Measurements from ENCODE around the gene CNN3. TPM values are rescaled to one million over a fixed set of nuclear protein-coding genes. Genes with fewer than 3 reads are reported as not detected.

CNN3 gene
- total RNA-seq, 2 donors from 2014 or later: 6.3 to 11.2 TPM

DNA sequence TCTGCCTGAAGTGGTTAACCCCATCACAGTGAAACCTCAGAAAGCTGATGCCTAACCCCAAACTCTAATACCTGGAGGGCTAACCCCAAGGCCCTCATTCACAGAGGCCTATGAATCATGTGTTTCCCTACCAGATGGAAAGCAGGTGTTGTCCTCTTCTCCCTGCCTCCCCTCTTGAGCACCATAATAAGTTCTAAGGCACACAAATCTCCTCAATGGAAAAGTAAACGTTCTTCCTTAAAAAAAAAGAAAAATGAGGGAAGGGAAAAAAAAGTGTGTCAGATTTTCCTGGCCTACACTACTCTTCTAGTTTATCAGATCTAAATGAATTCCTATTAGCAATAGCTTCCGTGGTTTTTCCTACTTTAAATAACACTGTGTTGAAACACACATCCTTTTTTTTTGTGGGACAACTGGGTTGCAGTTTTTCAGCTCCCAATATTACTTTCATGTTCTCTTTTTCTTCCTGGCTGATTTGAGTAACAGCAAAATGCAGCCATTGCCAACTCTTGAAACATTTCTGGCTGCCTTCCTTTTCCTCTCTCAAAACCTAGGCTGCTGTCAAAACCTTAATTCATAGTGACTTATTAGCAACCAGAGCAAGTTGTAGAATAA, 63.5 kb downstream of the CNN3 start:
- Mint-ChIP-seq H3K9me3 (no peaks in the 10 kb centered on the region), H3K27ac (no peak overlapping the region), H3K4me1 (ENCODE audit: low read depth) (no peaks in the 10 kb centered on the region), H3K36me3 (ENCODE audit: insufficient read depth in 2 of 2) (no peaks in the 10 kb centered on the region), H3K27me3 (ENCODE audit: low read depth) (peaks cover 6% of the 10 kb centered on the region), H3K4me3 (no peak overlapping the region)
- no peak for ATAC-seq (replicated peaks in 1 of 2)
- DNase-seq: no peak

DNA sequence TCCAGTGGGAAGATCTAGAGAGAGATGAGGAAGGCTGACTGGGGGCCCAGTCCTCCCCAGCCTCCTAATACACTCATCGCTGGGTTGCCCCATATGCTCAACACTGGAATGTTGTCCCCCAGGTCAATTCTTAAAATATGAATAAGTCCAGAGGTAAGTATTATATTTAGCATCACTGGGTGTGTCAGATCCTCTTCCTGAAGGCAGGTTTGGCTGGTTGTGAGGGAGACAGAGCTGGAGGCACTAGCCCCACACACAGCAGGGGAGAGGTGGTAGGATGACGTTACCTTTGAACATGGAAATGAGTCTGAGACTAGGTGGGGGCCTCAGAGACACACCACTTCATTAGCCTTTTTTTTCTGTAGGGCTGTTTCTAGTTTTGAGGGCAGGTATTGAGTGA, 64.2 kb downstream of the CNN3 start:
- peaks cover 6% of the 10 kb centered on the region for H3K27me3 Mint-ChIP-seq (ENCODE audit: low read depth)
- no peak overlapping the region for H3K4me3 Mint-ChIP-seq
- no peaks in the 10 kb centered on the region for H3K4me1 Mint-ChIP-seq (ENCODE audit: low read depth)
- ATAC-seq (replicated peaks in 1 of 2) (no peak), DNase-seq (no peak)
- no peaks in the 10 kb centered on the region for H3K36me3 Mint-ChIP-seq (ENCODE audit: insufficient read depth in 2 of 2)
- H3K9me3 Mint-ChIP-seq: no peaks in the 10 kb centered on the region
- H3K27ac Mint-ChIP-seq: no peak overlapping the region

DNA sequence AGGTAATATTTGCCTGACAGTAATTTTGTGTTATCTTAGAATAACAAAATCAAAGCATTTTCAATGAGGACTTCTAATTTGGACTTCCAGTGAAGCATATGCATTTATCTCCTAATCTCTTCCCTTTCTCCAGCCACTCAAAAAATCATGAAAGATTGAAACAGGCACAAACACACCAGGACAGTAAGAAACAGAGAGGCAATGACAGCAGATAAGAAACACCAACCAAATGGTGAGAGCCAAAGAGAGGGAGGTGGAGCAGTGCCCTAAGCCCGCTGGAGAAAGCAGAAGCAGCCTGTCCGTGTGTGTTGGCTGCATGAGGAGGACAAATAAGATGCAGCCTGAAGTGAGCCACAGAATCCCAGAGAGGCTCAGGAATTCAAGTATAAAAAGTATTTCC, 67.7 kb downstream of the CNN3 start:
- Mint-ChIP-seq H3K27me3 (ENCODE audit: low read depth) (peaks cover 6% of the 10 kb centered on the region), H3K9me3 (no peaks in the 10 kb centered on the region), H3K4me3 (no peak overlapping the region), H3K4me1 (ENCODE audit: low read depth) (no peaks in the 10 kb centered on the region), H3K36me3 (ENCODE audit: insufficient read depth in 2 of 2) (no peaks in the 10 kb centered on the region), H3K27ac (no peak overlapping the region)
- DNase-seq (no peak), ATAC-seq (replicated peaks in 1 of 2) (no peak)

DNA sequence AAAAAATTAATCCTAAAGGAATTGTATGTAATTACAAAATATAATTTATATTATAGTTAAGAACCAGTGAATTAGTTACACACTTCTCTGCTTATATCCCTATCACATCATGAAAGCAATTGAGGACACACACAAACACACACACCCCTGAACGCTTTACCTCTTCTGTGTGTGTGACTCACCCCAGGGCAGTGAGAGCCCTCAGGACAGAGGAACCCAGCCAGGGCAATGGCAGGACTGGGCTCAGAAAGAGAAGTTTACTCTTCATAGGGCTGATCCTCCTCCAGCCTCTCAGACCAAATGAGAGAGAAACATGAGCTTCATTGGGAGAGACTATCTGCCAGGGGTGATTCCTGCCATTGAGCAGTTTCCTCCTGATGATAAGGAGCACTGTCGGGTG, 68.6 kb downstream of the CNN3 start:
- H3K4me1 Mint-ChIP-seq (ENCODE audit: low read depth): no peaks in the 10 kb centered on the region
- ATAC-seq (replicated peaks in 1 of 2) (no peak), DNase-seq (no peak)
- no peaks in the 10 kb centered on the region for H3K9me3 Mint-ChIP-seq
- no peak overlapping the region for H3K27ac Mint-ChIP-seq
- H3K36me3 Mint-ChIP-seq (ENCODE audit: insufficient read depth in 2 of 2): no peaks in the 10 kb centered on the region
- H3K27me3 Mint-ChIP-seq (ENCODE audit: low read depth): peaks cover 6% of the 10 kb centered on the region
- H3K4me3 Mint-ChIP-seq: no peak overlapping the region

DNA sequence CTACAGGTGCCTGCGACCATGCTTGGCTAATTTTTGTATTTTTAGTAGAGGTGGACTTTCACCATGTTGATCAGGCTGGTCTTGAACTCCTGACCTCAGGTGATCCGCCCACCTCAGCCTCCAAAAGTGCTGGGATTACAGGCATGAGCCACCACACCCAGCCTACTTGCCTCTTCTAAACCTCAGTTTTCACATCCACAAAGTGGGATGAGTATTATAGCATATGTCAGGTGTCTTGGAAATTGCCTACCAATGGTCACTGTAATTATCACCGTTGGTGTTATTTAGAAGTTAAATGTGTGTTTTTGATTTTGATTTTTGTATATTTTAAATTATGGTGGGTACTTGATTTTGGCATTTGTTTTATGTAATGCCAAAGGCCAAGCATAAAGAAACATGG, 70.0 kb downstream of the CNN3 start:
- no peak overlapping the region for H3K4me3 Mint-ChIP-seq
- H3K27ac Mint-ChIP-seq: no peak overlapping the region
- no peaks in the 10 kb centered on the region for H3K4me1 Mint-ChIP-seq (ENCODE audit: low read depth)
- no peaks in the 10 kb centered on the region for H3K9me3 Mint-ChIP-seq
- ATAC-seq (replicated peaks in 1 of 2): no peak
- no peaks in the 10 kb centered on the region for H3K36me3 Mint-ChIP-seq (ENCODE audit: insufficient read depth in 2 of 2)
- DNase-seq: no peak
- peaks cover 6% of the 10 kb centered on the region for H3K27me3 Mint-ChIP-seq (ENCODE audit: low read depth)

DNA sequence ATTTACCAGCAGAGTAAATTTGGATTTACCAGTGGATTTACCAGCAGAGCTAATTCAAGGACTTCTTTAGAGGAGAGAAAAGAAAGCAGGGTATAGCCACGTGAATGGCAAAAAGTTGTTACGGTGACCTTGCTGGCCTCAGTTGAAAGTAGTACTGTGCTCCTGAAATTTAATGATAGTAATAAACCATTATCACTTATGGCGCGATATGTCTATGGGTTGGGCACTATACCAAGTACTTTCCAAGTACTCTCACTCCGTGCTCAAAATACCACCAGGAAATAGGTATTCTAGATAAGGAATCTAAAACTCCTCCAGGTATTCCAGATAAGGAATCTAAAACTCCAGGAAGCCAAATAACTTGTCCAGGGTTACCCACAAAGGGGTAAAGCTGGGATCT, 70.9 kb downstream of the CNN3 start:
- peaks cover 6% of the 10 kb centered on the region for H3K27me3 Mint-ChIP-seq (ENCODE audit: low read depth)
- no peak overlapping the region for H3K4me3 Mint-ChIP-seq
- no peaks in the 10 kb centered on the region for H3K9me3 Mint-ChIP-seq
- no peak for ATAC-seq (replicated peaks in 1 of 2)
- no peaks in the 10 kb centered on the region for H3K36me3 Mint-ChIP-seq (ENCODE audit: insufficient read depth in 2 of 2)
- no peak for DNase-seq
- H3K27ac Mint-ChIP-seq: no peak overlapping the region
- no peaks in the 10 kb centered on the region for H3K4me1 Mint-ChIP-seq (ENCODE audit: low read depth)

DNA sequence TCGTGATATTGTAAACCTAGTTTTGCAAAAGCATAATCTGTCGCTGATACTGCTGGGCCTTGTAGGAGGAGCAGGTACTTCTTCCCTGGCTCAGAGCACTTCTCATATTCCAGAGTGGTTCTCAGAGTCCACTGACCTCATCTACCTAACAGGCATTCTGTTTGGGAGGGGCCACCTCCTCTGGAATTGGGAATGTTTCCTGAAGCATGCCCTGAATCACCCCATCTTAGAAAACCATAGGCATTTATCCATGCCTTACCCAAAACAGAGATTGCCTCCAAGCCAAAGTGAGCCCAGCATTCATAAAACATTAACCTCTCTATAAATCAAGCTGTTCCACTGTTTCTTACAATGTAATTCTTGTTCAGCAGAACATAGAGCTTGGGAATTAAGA, 71.6 kb downstream of the CNN3 start:
- Mint-ChIP-seq H3K4me1 (ENCODE audit: low read depth) (no peaks in the 10 kb centered on the region), H3K27me3 (ENCODE audit: low read depth) (peaks cover 6% of the 10 kb centered on the region), H3K27ac (no peak overlapping the region), H3K36me3 (ENCODE audit: insufficient read depth in 2 of 2) (no peaks in the 10 kb centered on the region), H3K4me3 (no peak overlapping the region), H3K9me3 (no peaks in the 10 kb centered on the region)
- no peak for ATAC-seq (replicated peaks in 1 of 2)
- no peak for DNase-seq

DNA sequence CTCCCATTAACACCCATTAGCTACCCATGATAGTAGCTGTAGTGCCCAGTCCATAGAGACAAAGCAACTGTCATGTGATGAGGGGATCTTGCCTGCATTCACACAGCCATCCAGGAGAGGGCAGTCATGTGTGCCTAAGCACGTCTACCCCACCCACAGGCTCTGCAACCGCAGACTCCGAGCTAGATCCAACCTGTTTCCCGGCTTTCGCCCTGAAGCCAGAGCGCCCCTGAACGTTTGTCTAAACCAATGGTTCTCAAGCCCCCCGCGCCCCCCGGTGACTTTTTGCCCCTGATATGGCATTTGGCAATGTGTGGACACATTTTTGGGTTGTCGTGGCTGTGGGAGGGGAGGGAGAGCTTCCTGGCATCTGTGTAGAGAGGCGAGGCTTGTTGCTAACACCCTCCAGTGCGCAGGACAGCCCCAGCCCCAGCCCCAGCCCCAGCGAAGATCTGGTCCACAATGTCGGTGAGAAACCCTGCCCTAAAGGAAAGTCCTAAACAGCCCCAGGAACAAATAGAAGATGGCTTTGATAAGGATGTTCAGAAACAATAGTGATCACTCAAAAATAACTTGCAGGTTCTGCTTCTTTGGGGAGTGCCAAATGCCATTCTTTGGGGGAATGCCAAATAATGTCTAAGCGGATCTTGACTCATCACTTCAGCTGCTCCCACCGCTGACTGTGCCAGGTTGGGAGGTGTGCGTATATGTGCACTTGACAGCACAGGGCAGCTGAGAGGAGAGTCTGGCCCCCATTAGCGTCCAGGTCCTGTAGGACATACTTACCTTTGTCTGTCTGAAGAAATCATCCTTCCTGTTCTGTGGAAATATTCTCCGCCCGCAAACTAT, 72.2 kb downstream of the CNN3 start:
- Mint-ChIP-seq H3K4me3 (no peak overlapping the region), H3K27me3 (ENCODE audit: low read depth) (peaks cover 6% of the 10 kb centered on the region), H3K4me1 (ENCODE audit: low read depth) (no peaks in the 10 kb centered on the region), H3K36me3 (ENCODE audit: insufficient read depth in 2 of 2) (no peaks in the 10 kb centered on the region), H3K9me3 (no peaks in the 10 kb centered on the region), H3K27ac (no peak overlapping the region)
- peak; percentile 95 for ATAC-seq (replicated peaks in 1 of 2)
- peak; percentile 80 for DNase-seq

DNA sequence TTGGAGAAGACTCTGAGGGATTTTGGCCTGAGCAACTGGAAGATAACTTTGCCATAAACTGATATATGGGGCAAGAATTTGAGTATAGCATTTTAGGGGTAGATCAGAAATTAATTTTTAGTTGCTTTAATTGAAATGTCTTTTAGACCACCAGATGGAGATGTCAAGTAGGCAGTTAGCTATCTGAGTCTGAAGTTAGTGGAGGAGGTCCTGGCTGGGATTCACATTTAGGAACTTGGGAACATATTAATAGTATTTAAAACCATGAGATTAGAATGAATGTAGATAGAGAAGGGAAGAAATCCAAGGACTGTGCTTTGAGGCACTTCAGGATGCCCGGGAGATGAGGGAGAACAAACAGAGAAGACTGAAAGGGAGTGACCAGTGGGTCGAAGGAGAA, 74.1 kb downstream of the CNN3 start:
- Mint-ChIP-seq H3K4me3 (no peak overlapping the region), H3K36me3 (ENCODE audit: insufficient read depth in 2 of 2) (no peaks in the 10 kb centered on the region), H3K27ac (no peak overlapping the region), H3K27me3 (ENCODE audit: low read depth) (no peaks in the 10 kb centered on the region), H3K4me1 (ENCODE audit: low read depth) (no peaks in the 10 kb centered on the region), H3K9me3 (no peaks in the 10 kb centered on the region)
- DNase-seq (no peak), ATAC-seq (replicated peaks in 1 of 2) (no peak)

DNA sequence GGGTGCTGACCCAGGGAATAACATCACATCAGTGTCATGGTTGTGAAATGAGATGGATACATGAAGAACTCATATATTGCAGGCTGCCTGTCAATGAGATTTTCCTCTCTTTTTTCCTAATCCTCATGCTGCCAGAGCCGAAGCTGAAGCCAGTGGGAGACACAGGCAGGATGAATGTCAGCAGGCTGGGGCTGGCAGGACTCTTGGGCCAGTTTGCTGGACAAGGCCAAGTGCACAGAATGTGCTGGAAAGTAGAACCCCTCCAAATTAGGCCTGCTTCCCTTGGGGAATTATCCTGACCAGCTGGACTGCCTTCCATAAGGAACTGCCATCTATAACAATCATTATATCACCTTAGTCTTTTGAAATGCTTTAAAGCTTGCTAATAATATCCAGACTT, 75.3 kb downstream of the CNN3 start:
- no peak overlapping the region for H3K4me3 Mint-ChIP-seq
- no peaks in the 10 kb centered on the region for H3K9me3 Mint-ChIP-seq
- no peaks in the 10 kb centered on the region for H3K4me1 Mint-ChIP-seq (ENCODE audit: low read depth)
- no peak for ATAC-seq (replicated peaks in 1 of 2)
- H3K27me3 Mint-ChIP-seq (ENCODE audit: low read depth): no peaks in the 10 kb centered on the region
- H3K27ac Mint-ChIP-seq: no peak overlapping the region
- no peak for DNase-seq
- no peaks in the 10 kb centered on the region for H3K36me3 Mint-ChIP-seq (ENCODE audit: insufficient read depth in 2 of 2)

Other genes starting within 250 kb of the CNN3 start
- gene SLC44A3, start 106.8 kb downstream of the CNN3 start, total RNA-seq: not detected
- 1 to 10 TPM; 3.4 to 4.1 TPM for gene ALG14, start 145.8 kb upstream of the CNN3 start, total RNA-seq
- under 1 TPM; 0.21 to 0.24 TPM for gene TLCD4, start 190.2 kb upstream of the CNN3 start, total RNA-seq

Measured in activated T-cell treated with anti-CD3 and anti-CD28 coated beads, Interleukin-2, amount 50 U/mL, for 72 hours (primary cell).